A549 (cell line): ENCODE results near the gene ADSS1. TPM values are rescaled to one million over a fixed set of nuclear protein-coding genes. Genes with fewer than 3 reads are reported as not detected.
A peak's percentile ranks its signal among the peaks of the same experiment; 100 is the strongest.

Experiments
- ATAC-seq, 2 experiments: fragments of 200-7000 bp in 1 of 2; fragments of >200 bp in 1 of 2; cut with Nextera tagmentation in 1 of 2; cut with Tn5 transposase in 1 of 2; 3 replicates each; pipeline versions ENCODE4 v1.8.0 to v1.9.1; 2018 to 2020; ENCODE audit warnings: mild to moderate bottlenecking in 1 of 2, moderate library complexity in 1 of 2
- CTCF ChIA-PET: fragments of 300-600 bp; sonication (Branson Sonifier 250); formaldehyde crosslinking; extraction: SDS; loops from one replicate; lab custom pipeline; 2021; ENCODE audit warnings: antibody characterized with exemption, inconsistent platforms; lab: Yijun Ruan, JAX
- POLR2A ChIA-PET: fragments of 350-600 bp; formaldehyde crosslinking; extraction: SDS; loops from one replicate; lab custom pipeline; 2021; ENCODE audit warnings: antibody characterized with exemption, inconsistent platforms; lab: Yijun Ruan, JAX
- DNase-seq, 2 experiments: peaks; one replicate each; pipeline versions ENCODE4 v3.0.0 to v3.0.0-alpha.2; 2011 to 2016; ENCODE audit warnings: low read depth in 1 of 2, low spot score in 1 of 2
- FAIRE-seq: peaks from 2 replicates; lab custom pipeline; 2011; peaks lifted over from hg19 to GRCh38; lab: Jason Lieb, UNC
- H3K27ac ChIP-seq, 2 experiments: fragments of >200 bp; sonication (Bioruptor Twin); formaldehyde crosslinking; 3 replicates each; pipeline ENCODE4 v1.5.1; 2016 to 2017
- H3K4me1 ChIP-seq: fragments of >200 bp; sonication (Bioruptor Twin); formaldehyde crosslinking; 3 replicates; pipeline ENCODE4 v1.6.1; 2016
- H3K4me2 ChIP-seq: fragments of >200 bp; sonication (Bioruptor Twin); formaldehyde crosslinking; 3 replicates; pipeline ENCODE4 v1.6.1; 2016
- H3K4me3 ChIP-seq: fragments of >200 bp; sonication (Bioruptor Twin); formaldehyde crosslinking; 3 replicates; pipeline ENCODE4 v1.5.1; 2016
- H3K9me3 ChIP-seq: fragments of >200 bp; sonication (Bioruptor Twin); formaldehyde crosslinking; 3 replicates; pipeline ENCODE4 v1.6.1; 2016
- CEBPB ChIP-seq, 2 experiments: fragments of >200 bp in 1 of 2; sonication (Bioruptor Twin) in 1 of 2; formaldehyde crosslinking in 1 of 2; IDR thresholded peaks; 2 replicates each; pipeline ENCODE4 v1.6.1; 2012 to 2016
- ESRRA ChIP-seq: fragments of 150-350 bp; IDR thresholded peaks from 2 replicates; pipeline ENCODE4 v1.6.1; 2014; ENCODE audit warnings: mild to moderate bottlenecking, low read length, borderline replicate concordance
- FOSL2 ChIP-seq, 2 experiments: fragments of 450-650 bp in 1 of 2; fragments of >200 bp in 1 of 2; sonication (Bioruptor Twin) in 1 of 2; formaldehyde crosslinking; IDR thresholded peaks; 2 replicates each; pipeline versions ENCODE4 v1.5.0 to v1.6.1; 2016 to 2020; ENCODE audit warnings: mild to moderate bottlenecking in 1 of 2, moderate library complexity in 1 of 2
- GATA3 ChIP-seq: IDR thresholded peaks from 2 replicates; pipeline ENCODE4 v1.6.1; 2012; ENCODE audit warnings: borderline replicate concordance
- HDAC2 ChIP-seq: fragments of 200-600 bp; sonication (generic); IDR thresholded peaks from 2 replicates; pipeline ENCODE4 v1.6.1; 2016
- HOXB5 ChIP-seq: fragments of 250-450 bp; sonication (Bioruptor Pico); IDR thresholded peaks from 2 replicates; pipeline ENCODE4 v1.5.0; 2020; ENCODE audit warnings: mild to moderate bottlenecking, moderate library complexity
- JUN ChIP-seq, 2 experiments: fragments of >200 bp; sonication (Bioruptor Twin); formaldehyde crosslinking; IDR thresholded peaks; 2 replicates in 1 of 2; 3 replicates in 1 of 2; pipeline ENCODE4 v1.6.1; 2016 to 2017
- JUNB ChIP-seq: fragments of >200 bp; sonication (Bioruptor Twin); formaldehyde crosslinking; IDR thresholded peaks from 2 replicates; pipeline ENCODE4 v1.6.1; 2016
- KDM5A ChIP-seq: fragments of 200-600 bp; sonication (generic); IDR thresholded peaks from 2 replicates; pipeline ENCODE4 v1.6.1; 2016; ENCODE audit warnings: antibody characterized with exemption, mild to moderate bottlenecking
- MAZ ChIP-seq: fragments of 150-350 bp; IDR thresholded peaks from 2 replicates; pipeline ENCODE4 v1.6.1; 2014; ENCODE audit warnings: antibody characterized with exemption, low read depth, low read length, borderline replicate concordance
- NPAS2 ChIP-seq: fragments of 250-450 bp; sonication (Bioruptor Pico); IDR thresholded peaks from 2 replicates; pipeline ENCODE4 v1.8.0; 2022; ENCODE audit warnings: mild to moderate bottlenecking, moderate library complexity, borderline replicate concordance
- PHF8 ChIP-seq: fragments of 200-600 bp; sonication (generic); IDR thresholded peaks from 2 replicates; pipeline ENCODE4 v1.6.1; 2016; ENCODE audit warnings: low read depth, mild to moderate bottlenecking, antibody characterized with exemption, moderate library complexity, borderline replicate concordance
- POLR2AphosphoS2 ChIP-seq: conservative IDR thresholded peaks from 2 replicates; pipeline ENCODE4 v1.6.1; 2012; ENCODE audit warnings: low read length, improper control_type of control experiment, inconsistent platforms
- RAD21 ChIP-seq, 2 experiments: fragments of >200 bp in 1 of 2; sonication (Bioruptor Twin) in 1 of 2; formaldehyde crosslinking in 1 of 2; IDR thresholded peaks in 1 of 2; conservative IDR thresholded peaks in 1 of 2; 2 replicates in 1 of 2; 3 replicates in 1 of 2; pipeline ENCODE4 v1.6.1; 2012 to 2018; ENCODE audit warnings: inconsistent platforms in 1 of 2
- RCOR1 ChIP-seq: fragments of 150-350 bp; IDR thresholded peaks from 2 replicates; pipeline ENCODE4 v1.6.1; 2014; ENCODE audit warnings: antibody characterized with exemption, low read length, low read depth
- RFX5 ChIP-seq: fragments of 450-650 bp; IDR thresholded peaks from 2 replicates; pipeline ENCODE4 v1.7.1; 2014; ENCODE audit warnings: antibody characterized with exemption, mild to moderate bottlenecking, moderate library complexity
- RNF2 ChIP-seq: fragments of 200-600 bp; sonication (generic); IDR thresholded peaks from 2 replicates; pipeline ENCODE4 v1.6.1; 2016; ENCODE audit warnings: low read depth, mild to moderate bottlenecking, antibody characterized with exemption, moderate library complexity, borderline replicate concordance
- SMC3 ChIP-seq: fragments of >200 bp; sonication (Bioruptor Twin); formaldehyde crosslinking; IDR thresholded peaks from 3 replicates; pipeline ENCODE4 v1.6.1; 2018; ENCODE audit warnings: inconsistent platforms
- TFCP2L1 ChIP-seq: fragments of 250-450 bp; sonication (Bioruptor Pico); IDR thresholded peaks from 2 replicates; pipeline ENCODE4 v1.5.0; 2021; ENCODE audit warnings: mild to moderate bottlenecking
- ZNF302 ChIP-seq: fragments of 250-450 bp; sonication (Bioruptor Pico); IDR thresholded peaks from 2 replicates; pipeline ENCODE4 v1.9.0; 2021; ENCODE audit warnings: inconsistent platforms, mild to moderate bottlenecking, moderate library complexity
- ZSCAN20 ChIP-seq: fragments of 250-450 bp; sonication (Bioruptor Pico); IDR thresholded peaks from 2 replicates; pipeline ENCODE4 v1.8.0; 2022; ENCODE audit warnings: mild to moderate bottlenecking, moderate library complexity
- WGBS: methylation state at CpG from one replicate; pipeline ENCODE4 v1.1.6; 2017; ENCODE audit errors: missing lambda C conversion rate; 5-methylcytosine and 5-hydroxymethylcytosine counted together
- polyA plus RNA-seq, 4 experiments: library from polyadenylated mRNA; depleted of rRNA in 3 of 4; stranded (reverse); fragments of >200 nt; fragmentation: RNase III in 1 of 4; extraction: RNeasy Plus Mini Kit Qiagen cat#74134 plus additional on column Dnase treatment in 1 of 4; gene quantifications; 2 replicates in 3 of 4; 3 replicates in 1 of 4; pipeline ENCODE4 v1.2.3, GENCODE V29; 2011 to 2017
- TF ChIP-seq, protein P1 (sequence below): fragments of >200 bp; sonication (Bioruptor Twin); formaldehyde crosslinking; IDR thresholded peaks from 3 replicates; pipeline ENCODE4 v1.5.1; 2016
- TF ChIP-seq, protein P2 (sequence below): IDR thresholded peaks from 2 replicates; pipeline ENCODE4 v1.6.1; 2012
- TF ChIP-seq, protein P3 (sequence below): fragments of 150-350 bp; IDR thresholded peaks from 2 replicates; pipeline ENCODE4 v1.6.1; 2014; ENCODE audit warnings: low read depth, mild to moderate bottlenecking, low read length

Gene ADSS1
- polyA plus RNA-seq, 2 of the 4 experiments (the other 2 are of a cell fraction): 6.2 to 10.1 TPM

DNA sequence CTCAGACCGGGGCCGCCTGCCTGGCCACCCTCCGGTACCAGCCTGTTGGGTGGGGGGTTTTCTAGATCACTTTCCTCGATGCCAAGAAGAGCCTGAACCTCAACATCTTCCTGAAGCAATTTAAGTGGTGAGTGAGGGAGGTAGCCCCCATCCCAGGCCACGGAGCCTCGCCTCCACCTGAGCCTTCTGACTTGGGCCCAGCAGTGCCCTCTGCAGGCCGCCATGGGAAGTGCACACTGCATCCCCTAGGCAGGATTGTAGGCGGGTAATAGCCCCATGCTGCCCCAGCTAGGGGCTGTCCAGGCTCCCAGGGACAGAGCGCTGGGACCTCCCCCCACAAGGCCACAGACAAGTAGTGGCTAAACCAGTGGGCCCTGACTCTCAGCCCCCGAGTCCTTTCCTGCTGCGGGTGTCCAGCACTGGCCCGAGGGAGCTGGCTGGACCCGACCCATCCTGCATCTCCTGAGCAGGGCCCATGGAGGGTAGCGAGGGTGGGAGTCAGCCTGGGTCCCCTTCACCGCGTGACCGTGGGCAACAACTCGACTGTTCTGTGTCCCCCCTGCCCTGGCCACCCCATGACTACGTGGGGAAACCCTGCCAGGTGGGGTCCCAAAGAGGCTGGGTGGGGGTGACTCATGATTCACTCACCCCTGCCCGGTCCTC is 15.3 kb upstream of the ADSS1 start:
- ChIA-PET CTCF (interaction anchor here (0.7 to 13.0 kb wide), 23 partner anchors 9 to 193 kb away, joined by 3 to 143 read pairs (median 4); partner anchors contain the start of genes ADSS1 and INF2), POLR2A (interaction anchor here (1.4 kb wide), 1 partner anchor 28 kb away, joined by 4 read pairs; no protein-coding TSS in a partner anchor)
- no peak overlapping the region for H3K4me2 ChIP-seq
- peaks cover 32% of the 10 kb centered on the region for H3K4me1 ChIP-seq
- H3K27ac ChIP-seq: peak overlapping the region in 1 of 2 experiments; percentile 81; a peak in 3 of 6 replicates
- TF ChIP-seq JUN (IDR thresholded peaks at IDR 0.05) (peak in 1 of 2 experiments; percentile 10; a peak in 1 of 5 replicates), HOXB5 (CRISPR knock-in tag) (no peak), RAD21 (conservative IDR thresholded peaks at IDR 0.05 in 1 of 2, IDR thresholded peaks at IDR 0.05 in 1 of 2) (peak; percentile 84 to 85), CEBPB (IDR thresholded peaks at IDR 0.05) (no peak), MAZ (0 out of 2 replicates have a peak, but pooled peaks have one; percentile 64), SMC3 (peak; percentile 86)
- TF ChIP-seq, protein P1, sequence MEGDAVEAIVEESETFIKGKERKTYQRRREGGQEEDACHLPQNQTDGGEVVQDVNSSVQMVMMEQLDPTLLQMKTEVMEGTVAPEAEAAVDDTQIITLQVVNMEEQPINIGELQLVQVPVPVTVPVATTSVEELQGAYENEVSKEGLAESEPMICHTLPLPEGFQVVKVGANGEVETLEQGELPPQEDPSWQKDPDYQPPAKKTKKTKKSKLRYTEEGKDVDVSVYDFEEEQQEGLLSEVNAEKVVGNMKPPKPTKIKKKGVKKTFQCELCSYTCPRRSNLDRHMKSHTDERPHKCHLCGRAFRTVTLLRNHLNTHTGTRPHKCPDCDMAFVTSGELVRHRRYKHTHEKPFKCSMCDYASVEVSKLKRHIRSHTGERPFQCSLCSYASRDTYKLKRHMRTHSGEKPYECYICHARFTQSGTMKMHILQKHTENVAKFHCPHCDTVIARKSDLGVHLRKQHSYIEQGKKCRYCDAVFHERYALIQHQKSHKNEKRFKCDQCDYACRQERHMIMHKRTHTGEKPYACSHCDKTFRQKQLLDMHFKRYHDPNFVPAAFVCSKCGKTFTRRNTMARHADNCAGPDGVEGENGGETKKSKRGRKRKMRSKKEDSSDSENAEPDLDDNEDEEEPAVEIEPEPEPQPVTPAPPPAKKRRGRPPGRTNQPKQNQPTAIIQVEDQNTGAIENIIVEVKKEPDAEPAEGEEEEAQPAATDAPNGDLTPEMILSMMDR: peak; percentile 84
- TF ChIP-seq, protein P2, sequence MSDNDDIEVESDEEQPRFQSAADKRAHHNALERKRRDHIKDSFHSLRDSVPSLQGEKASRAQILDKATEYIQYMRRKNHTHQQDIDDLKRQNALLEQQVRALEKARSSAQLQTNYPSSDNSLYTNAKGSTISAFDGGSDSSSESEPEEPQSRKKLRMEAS: peak; percentile 64; the same call in 1 of the 2 replicates
- DNase-seq (peak; percentile 81 to 91), FAIRE-seq (peak; percentile 43), ATAC-seq (peak; percentile 55 to 79)
- no peaks in the 10 kb centered on the region for H3K9me3 ChIP-seq
- no peak overlapping the region for H3K4me3 ChIP-seq
- WGBS: 46% methylated on average over 16 of the region's 20 CpGs

DNA sequence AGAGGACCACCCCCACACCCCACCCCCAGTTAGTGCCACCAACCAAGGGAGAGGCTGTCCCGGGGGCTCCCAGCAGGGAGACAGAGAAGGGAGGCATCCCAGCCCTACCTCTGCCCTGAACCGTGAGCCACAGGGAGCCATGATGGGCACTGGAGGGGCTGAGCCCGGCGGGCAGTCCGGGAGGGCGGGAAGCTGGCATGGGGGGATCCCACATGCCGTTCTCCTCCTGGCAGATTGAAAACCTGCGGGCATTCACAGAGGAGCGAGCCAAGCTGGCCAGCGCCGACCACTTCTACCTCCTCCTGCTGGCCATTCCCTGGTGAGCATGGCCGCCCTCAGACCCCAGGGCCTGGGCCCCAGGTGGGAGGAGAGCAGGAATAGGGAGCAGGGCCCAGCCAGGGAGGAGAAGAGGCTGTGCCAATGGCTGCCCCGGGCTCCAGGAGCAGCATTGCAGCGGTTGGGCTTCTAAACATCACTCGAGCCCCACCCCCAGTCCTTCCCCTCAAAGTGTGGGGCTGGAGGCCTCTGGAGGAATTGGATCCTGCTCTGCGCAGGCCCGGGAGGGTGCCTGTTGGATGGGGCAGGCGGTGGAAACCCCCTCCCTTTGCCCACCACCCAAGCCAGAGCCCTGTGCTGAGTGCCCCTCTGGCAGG is 14.5 kb upstream of the ADSS1 start:
- DNase-seq (no peak), FAIRE-seq (no peak), ATAC-seq (no peak)
- H3K4me2 ChIP-seq: no peak overlapping the region
- H3K4me3 ChIP-seq: no peak overlapping the region
- peaks cover 32% of the 10 kb centered on the region for H3K4me1 ChIP-seq
- TF ChIP-seq FOSL2 (IDR thresholded peaks at IDR 0.05): no peak
- no peak for TF ChIP-seq FOSL2 (CRISPR knock-in tag; IDR thresholded peaks at IDR 0.05)
- no peak for TF ChIP-seq TFCP2L1
- TF ChIP-seq NPAS2 (CRISPR knock-in tag): no peak
- TF ChIP-seq ZSCAN20: no peak
- no peak for TF ChIP-seq CEBPB (IDR thresholded peaks at IDR 0.05)
- TF ChIP-seq GATA3: no peak
- TF ChIP-seq KDM5A: no peak
- TF ChIP-seq, protein P3, sequence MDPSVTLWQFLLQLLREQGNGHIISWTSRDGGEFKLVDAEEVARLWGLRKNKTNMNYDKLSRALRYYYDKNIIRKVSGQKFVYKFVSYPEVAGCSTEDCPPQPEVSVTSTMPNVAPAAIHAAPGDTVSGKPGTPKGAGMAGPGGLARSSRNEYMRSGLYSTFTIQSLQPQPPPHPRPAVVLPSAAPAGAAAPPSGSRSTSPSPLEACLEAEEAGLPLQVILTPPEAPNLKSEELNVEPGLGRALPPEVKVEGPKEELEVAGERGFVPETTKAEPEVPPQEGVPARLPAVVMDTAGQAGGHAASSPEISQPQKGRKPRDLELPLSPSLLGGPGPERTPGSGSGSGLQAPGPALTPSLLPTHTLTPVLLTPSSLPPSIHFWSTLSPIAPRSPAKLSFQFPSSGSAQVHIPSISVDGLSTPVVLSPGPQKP: no peak
- no peak for TF ChIP-seq ZNF302 (CRISPR knock-in tag)
- no peak for TF ChIP-seq ESRRA
- TF ChIP-seq, protein P1: no peak
- TF ChIP-seq POLR2AphosphoS2: no peak
- TF ChIP-seq JUNB: no peak
- no peak for TF ChIP-seq PHF8
- no peak for TF ChIP-seq RNF2
- TF ChIP-seq RCOR1: no peak
- TF ChIP-seq RFX5: no peak
- no peak for TF ChIP-seq HDAC2
- TF ChIP-seq, protein P2: no peak
- POLR2A ChIA-PET: interaction anchor here (1.4 kb wide), 1 partner anchor 28 kb away, joined by 4 read pairs; no protein-coding TSS in a partner anchor
- CTCF ChIA-PET: interaction anchor here (0.7 to 13.0 kb wide), 23 partner anchors 8 to 193 kb away, joined by 3 to 143 read pairs (median 4); partner anchors contain the start of genes ADSS1 and INF2
- WGBS: 92% methylated on average over 12 of the region's 18 CpGs
- H3K27ac ChIP-seq: peak overlapping the region in 1 of 2 experiments; percentile 60; a peak in 1 of 6 replicates
- H3K9me3 ChIP-seq: no peaks in the 10 kb centered on the region
